CD4-positive, alpha-beta T cell treated with Interleukin-6 for 4 hours (primary cell): ENCODE data around the gene CAPN9.
"Not testable (repeated sequence)": the region's sequence is repeated elsewhere in the genome, so short reads cannot be mapped to it uniquely, and the experiment has no call there.

Source experiments
- DNase-seq: peaks from one replicate; pipeline ENCODE4 v3.0.0-alpha.2; 2020; ENCODE audit warnings: mixed read lengths

The CAPN9 gene

GRCh38 chr1:230711245-230711644 lies 35.9 kb upstream of the CAPN9 start:
- DNase-seq, result no peak

- no peak for DNase-seq
Measured at GRCh38 chr1:230712470-230712942, 34.7 kb upstream of the CAPN9 start.

DNA sequence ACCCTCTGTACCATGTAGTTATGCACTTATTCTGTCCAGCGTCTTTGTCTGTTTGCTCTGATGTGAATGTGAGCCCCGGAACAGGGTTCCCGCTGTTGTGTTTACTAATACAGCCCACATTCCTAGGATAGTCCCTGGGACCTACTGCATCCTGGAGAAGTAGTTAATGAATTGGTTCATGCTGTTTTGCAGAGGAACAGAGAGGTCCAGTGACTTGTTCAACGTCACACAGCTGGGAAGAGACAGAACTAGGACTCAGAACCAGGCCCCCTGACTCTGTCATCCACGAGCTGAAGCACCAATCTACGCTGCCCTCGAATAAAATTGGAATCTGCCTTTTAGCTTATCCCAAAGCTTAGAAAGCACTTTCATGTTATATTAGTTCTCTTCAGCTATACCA lies 34.0 kb upstream of the CAPN9 start:
- no peak for DNase-seq

- DNase-seq, result no peak
Measured at GRCh38 chr1:230713547-230713914, 33.7 kb upstream of the CAPN9 start.

DNA sequence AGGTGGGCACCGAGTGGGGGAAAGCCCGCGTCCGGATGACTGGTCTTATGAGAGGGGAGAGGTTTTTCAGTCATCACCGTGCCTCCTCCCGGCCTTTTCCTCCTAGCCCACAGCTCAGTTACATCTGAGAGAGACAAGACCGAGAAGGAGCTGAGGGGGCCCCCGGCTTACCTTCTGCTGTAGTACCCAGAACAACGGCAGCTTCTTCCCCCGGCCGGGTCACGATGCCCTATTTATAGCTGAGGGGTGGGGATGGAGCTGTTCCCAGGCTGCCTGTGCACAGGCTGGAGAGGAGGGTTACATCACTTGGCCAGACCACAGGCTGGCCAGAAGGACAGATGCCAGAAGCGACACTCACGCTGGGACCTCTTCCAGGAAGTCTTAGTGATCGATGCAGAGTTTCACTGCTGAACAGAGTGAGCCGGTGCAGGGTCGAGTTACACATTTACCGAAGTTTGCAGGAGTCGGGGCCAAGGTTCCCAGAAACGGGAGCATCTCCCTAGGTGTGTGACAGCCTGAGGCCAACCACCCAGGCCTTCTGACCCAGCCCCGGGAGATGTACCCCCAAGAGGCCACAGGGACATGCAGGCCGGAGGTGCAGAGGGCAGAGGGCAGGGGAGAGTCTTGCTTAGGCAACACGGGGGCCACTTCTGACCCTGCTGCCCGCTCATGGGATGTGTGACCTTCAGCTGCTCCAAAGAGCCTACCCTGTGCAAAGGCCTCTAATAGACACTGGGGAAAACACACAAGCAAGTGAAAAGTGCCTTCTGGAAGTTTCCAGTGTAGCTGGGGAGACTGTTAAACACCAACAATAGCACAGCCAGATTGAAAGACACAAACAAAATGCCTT lies 33.0 kb upstream of the CAPN9 start, which contains the start of gene AGT:
Gene AGT, minus strand, starts transcription at position 208 of the 850 bp plus-strand sequence. CDS start 3,299 bp downstream, outside the sequence.
- no peak for DNase-seq

GRCh38 chr1:230715510-230715909 lies 31.7 kb upstream of the CAPN9 start:
- no peak for DNase-seq

DNA sequence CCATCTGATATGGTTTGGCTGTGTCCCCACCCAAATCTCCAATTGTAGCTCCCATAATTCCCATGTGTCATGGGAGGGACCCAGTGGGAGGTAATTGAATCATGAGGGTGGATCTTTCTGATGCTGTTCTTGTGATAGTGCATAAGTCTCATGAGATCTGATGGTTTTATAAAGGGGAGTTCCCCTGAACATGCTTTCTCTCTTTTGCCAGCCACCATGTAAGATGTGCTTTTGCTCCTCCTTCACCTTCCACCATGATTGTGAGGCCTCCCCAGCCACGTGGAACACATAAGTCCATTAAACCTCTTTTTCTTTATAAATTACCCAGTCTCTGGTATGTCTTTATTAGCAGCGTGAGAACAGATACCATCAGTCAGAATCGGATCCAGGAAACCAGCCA lies 30.7 kb upstream of the CAPN9 start:
- not testable (repeated sequence) for DNase-seq

GRCh38 chr1:230717251-230717650 lies 29.9 kb upstream of the CAPN9 start:
- no peak for DNase-seq

GRCh38 chr1:230721849-230722522 lies 25.2 kb upstream of the CAPN9 start:
- not testable (repeated sequence) for DNase-seq

DNA sequence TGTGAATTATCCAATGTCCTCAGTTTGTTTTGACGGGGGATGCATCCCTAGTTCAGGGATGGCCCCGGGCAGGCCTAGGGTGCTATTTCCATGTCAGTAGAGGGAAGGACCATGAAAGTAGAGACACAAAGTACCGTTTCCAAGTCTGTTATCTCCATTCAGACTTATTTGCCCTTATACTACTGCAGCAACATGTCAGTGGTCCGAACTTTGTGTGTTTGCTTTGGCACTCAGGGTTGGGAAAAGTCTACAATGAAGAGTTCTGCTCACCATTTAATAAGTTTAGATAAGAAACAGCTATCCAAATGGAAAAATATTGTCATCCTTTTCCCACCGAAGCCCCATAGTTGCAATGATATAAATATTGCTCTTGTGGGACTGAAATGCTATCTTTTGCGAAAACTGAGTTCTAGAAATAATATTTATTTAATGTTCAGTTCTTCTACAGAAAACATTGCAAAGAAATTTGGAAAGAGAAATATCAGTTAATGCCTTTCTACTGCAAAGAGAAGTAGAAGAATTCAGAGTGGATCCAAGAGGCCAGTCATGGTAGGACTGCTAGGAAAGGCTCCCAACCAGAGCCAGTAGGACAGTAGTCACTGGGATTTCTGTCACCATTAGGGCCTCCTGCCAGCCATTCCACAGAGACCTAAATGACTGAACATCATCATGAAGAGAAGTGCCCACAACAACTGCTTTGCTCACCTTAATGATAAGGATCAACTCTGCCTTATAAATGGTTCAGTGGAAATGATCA lies 21.8 kb upstream of the CAPN9 start:
- no peak for DNase-seq

GRCh38 chr1:230728710-230729392 lies 18.3 kb upstream of the CAPN9 start:
- no peak for DNase-seq

DNA sequence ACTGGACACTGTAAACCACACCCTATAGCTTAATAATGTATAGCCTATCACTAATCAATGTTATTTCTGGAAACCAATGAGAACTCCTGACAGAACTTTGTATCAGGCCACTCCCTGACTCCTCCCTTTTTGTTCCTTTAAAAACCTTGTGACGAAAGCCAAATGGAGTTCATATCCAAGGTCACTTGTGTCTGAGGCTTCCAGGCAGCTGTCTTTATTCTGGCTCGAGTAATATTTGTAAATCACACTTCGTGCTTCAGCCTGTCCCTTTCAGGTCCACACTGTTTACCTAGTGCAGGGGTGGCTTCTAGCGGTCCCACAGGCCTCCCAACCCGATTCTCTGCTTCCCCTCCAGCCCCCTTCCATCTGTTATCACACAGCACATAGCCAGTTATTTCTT lies 16.2 kb upstream of the CAPN9 start:
- DNase-seq, result no peak

GRCh38 chr1:230735447-230735846 lies 11.7 kb upstream of the CAPN9 start:
- no peak for DNase-seq

DNA sequence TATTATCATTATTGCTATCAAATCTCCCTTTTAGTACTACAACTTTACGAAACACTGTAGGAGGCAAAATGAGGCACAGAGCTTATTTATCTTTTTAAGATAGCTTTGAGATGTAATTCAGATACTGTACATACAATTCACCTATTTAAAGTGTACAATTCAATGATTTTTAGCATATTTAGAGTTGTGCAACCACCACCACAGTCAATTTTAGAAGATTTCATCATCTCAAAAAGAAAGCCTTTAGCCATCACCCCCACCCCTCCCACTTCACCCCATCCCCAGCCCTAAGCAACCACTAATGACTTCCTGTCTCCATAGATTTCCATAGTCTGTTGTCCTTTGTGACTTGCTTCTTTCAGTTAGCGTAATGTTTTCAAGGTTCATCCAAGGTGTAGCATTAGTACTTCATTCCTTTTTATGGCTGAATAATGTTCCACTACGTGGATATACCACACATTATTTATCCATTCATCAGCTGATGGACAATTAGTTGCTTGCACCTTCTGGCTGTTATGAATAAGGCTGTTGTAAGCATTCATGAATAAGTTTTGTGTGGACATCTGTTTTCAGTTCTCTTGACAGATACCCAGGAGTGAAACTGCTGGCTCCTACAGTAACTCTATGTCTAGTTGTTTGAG lies 9.4 kb upstream of the CAPN9 start:
- no peak for DNase-seq

GRCh38 chr1:230739564-230740290 lies 7.5 kb upstream of the CAPN9 start:
- DNase-seq, result no peak

DNA sequence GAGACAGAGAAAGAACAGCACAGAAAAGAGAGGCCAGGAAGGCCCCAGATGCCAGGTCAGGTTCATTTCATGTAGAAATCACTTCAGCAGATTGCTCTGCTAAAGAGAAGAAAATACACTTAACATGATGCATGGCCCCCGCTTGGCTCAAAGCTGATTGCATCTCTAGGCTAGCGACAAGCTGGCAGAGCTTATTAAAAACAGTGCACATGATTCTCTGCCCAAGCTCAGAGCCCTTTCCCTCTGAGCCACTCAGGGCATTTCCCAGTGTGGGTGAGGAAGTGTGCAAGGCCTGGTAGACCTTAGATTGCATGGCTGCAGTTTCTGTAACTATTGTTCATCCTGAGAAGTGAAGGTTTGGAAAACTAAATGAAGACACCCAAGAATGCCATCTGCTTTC lies 3.3 kb upstream of the CAPN9 start:
- no peak for DNase-seq

DNA sequence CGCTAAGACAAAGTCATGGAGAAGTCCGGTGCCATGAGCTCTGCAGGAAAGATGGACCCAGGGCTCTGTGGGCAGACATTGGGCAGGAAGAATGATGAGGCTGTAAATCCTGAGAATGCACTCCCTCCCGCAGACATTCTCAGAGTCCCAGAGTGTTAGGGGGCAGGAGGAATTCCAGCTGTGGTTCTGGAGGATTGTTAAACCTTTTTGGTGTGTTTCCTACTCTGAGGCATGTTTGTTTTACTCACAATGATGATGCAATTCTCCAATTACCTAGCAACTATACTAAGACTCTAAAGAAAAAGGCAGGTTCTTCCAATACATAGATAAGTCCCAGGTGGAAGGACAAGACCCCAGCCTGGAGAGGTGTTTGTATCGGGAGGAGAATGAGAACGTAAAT lies 2.8 kb upstream of the CAPN9 start:
- DNase-seq, result no peak

GRCh38 chr1:230745071-230745470 lies 2.1 kb upstream of the CAPN9 start:
- no peak for DNase-seq

DNA sequence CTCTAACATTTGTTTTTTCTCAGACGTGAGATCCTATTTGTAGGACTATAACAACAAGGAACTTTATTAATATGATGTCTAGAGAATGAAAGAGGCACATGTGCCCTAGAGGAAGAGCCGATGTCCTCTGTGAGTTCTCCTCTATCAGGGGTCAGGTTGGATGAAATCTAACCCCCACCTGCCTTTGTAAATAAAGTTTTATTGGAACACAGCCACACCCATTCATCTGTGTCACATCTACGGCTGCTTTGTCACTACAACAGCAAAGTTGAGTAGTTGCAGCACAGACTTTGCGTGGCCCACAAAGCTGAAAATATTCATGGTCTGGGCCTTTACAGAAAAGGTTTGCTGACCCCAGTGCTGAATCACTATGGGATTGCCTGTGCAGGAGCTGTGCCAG lies 571 bp upstream of the CAPN9 start:
- no peak for DNase-seq

DNA sequence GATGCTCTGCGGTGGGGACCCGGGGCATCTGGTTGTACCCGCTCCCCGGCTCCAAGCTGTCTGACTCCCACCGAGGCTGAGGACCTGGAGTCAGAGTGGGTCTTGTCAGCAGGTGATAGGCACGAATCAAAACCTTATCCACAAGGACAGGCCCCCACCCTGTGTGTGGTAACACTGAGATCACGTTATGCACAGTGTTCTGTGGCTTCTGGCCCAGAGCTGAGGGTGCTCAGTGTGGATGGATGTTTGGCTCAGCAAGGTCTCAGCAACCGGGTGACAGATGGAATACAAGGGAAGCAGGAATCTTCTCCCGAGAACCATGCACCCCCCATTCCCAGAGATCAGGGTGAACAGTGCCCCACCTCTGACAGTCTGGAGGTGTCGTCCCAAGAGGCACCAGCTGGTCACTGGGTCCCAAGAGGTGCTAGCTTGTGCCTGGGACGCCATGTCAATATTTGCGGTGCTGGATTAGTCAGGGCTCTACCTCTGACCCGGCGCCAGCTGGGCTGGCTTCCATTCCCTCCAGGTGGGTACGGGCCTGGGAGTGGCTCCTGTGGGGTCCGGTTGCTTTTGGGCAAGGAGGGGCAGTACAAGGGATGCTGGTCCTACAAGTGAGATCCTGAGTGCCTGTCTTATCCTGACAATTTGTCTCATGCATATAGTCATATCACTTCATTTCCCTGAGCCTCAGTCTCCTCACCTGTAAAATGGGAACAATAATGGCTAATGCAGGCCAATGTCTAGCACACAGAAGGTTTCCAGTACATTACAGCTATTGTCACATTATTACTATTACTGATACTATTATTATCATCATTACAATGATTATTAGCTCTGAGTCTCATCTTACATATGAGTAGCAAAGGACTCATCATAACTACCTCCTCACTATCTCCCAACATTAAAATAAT lies 957 bp downstream of the CAPN9 start:
- DNase-seq, result no peak

- no peak for DNase-seq
Measured at GRCh38 chr1:230749150-230749549, 2.0 kb downstream of the CAPN9 start.
